Renal pelvis (tissue), 4 donors: ENCODE data around the gene ABL2. TPM values are rescaled to one million over a fixed set of nuclear protein-coding genes. Genes with fewer than 3 reads are reported as not detected.
"Not testable (repeated sequence)": the region's sequence is repeated elsewhere in the genome, so short reads cannot be mapped to it uniquely, and the experiment has no call there.

Experiments used
- DNase-seq: peaks from one replicate; pipeline ENCODE4 v3.0.0-alpha.2; 2013
- polyA plus RNA-seq, 3 donors: library from polyadenylated mRNA; unstranded; fragments of 120-200 nt; gene quantifications; one replicate each; pipeline ENCODE4 v1.2.1, GENCODE V29; 2013; ENCODE audit not compliant: insufficient read length in 3 of 3

ABL2 gene
- polyA plus RNA-seq, 3 donors, result 8.3 to 13.0 (median 12.6) TPM

GRCh38 chr1:179224466-179224865 is 5.0 kb downstream of the ABL2 start:
- not testable (repeated sequence) for DNase-seq

- not testable (repeated sequence) for DNase-seq
These were observed 8.4 kb downstream of the ABL2 start for GRCh38 chr1:179221121-179221520.

- no peak for DNase-seq
These were observed 11.5 kb downstream of the ABL2 start for GRCh38 chr1:179217943-179218507.

- not testable (repeated sequence) for DNase-seq
These were observed 16.2 kb downstream of the ABL2 start for GRCh38 chr1:179213317-179213716.

GRCh38 chr1:179208681-179209477 is 20.6 kb downstream of the ABL2 start:
- DNase-seq, result no peak

GRCh38 chr1:179206812-179207211 is 22.7 kb downstream of the ABL2 start:
- DNase-seq, result no peak

GRCh38 chr1:179205284-179205683 is 24.2 kb downstream of the ABL2 start:
- no peak for DNase-seq

- DNase-seq, result no peak
These were observed 27.3 kb downstream of the ABL2 start for GRCh38 chr1:179202161-179202560.

- DNase-seq, result no peak
These were observed 28.9 kb downstream of the ABL2 start for GRCh38 chr1:179200586-179200985.

- no peak for DNase-seq
These were observed 31.7 kb downstream of the ABL2 start for GRCh38 chr1:179197690-179198297.

- DNase-seq, result not testable (repeated sequence)
These were observed 33.6 kb downstream of the ABL2 start for GRCh38 chr1:179195857-179196256.

- DNase-seq, result no peak
These were observed 34.1 kb downstream of the ABL2 start for GRCh38 chr1:179195376-179195775.

- no peak for DNase-seq
These were observed 35.4 kb downstream of the ABL2 start for GRCh38 chr1:179194068-179194537.

- no peak for DNase-seq
These were observed 38.6 kb downstream of the ABL2 start for GRCh38 chr1:179190861-179191260.

GRCh38 chr1:179187735-179188471 is 41.6 kb downstream of the ABL2 start:
- no peak for DNase-seq

- no peak for DNase-seq
These were observed 42.4 kb downstream of the ABL2 start for GRCh38 chr1:179187043-179187442.

- DNase-seq, result no peak
These were observed 45.1 kb downstream of the ABL2 start for GRCh38 chr1:179184403-179184802.

- no peak for DNase-seq
These were observed 45.6 kb downstream of the ABL2 start for GRCh38 chr1:179183857-179184256.

- no peak for DNase-seq
These were observed 50.5 kb downstream of the ABL2 start for GRCh38 chr1:179178950-179179349.

GRCh38 chr1:179178183-179178582 is 51.3 kb downstream of the ABL2 start:
- DNase-seq, result no peak

- DNase-seq, result no peak
These were observed 51.9 kb downstream of the ABL2 start for GRCh38 chr1:179177615-179178014.

GRCh38 chr1:179177182-179177581 is 52.3 kb downstream of the ABL2 start:
- no peak for DNase-seq
